Pancreas (tissue), 10 donors: ENCODE data around the gene PRDM4. TPM values are rescaled to one million over a fixed set of nuclear protein-coding genes. Genes with fewer than 3 reads are reported as not detected.
A peak's percentile ranks its signal among the peaks of the same experiment; 100 is the strongest.

ENCODE experiments used
- ATAC-seq, 4 donors: fragments of 200-7000 bp; cut with Tn5 transposase; one replicate each; pipeline versions ENCODE4 v1.8.0 to v1.9.1; 2020; ENCODE audit warnings: mild to moderate bottlenecking in 4 of 4, moderate library complexity in 4 of 4
- DNase-seq, 6 donors: peaks; one replicate each; pipeline ENCODE4 v3.0.0-alpha.2; 2020
- FAIRE-seq: peaks from 2 replicates; lab custom pipeline; 2012; peaks lifted over from hg19 to GRCh38; lab: Jason Lieb, UNC
- H3K27ac ChIP-seq, 4 donors: fragments of 200-600 bp; sonication (generic); 1 replicate in 3 of 4; 2 replicates in 1 of 4; pipeline versions ENCODE4 v1.5.0 to v1.8.0; 2020
- H3K27me3 ChIP-seq, 4 donors: fragments of 200-600 bp; one replicate each; pipeline ENCODE4 v1.8.0; 2021
- H3K36me3 ChIP-seq, 3 donors: fragments of 200-600 bp; sonication (generic) in 1 of 3; one replicate each; pipeline versions ENCODE4 v1.5.0 to v1.8.0; 2020 to 2021
- H3K4me1 ChIP-seq, 3 donors: fragments of 200-600 bp; one replicate each; pipeline ENCODE4 v1.8.0; 2021
- H3K4me3 ChIP-seq, 4 donors: fragments of 200-600 bp; sonication (generic) in 2 of 4; one replicate each; pipeline versions ENCODE4 v1.5.0 to v1.8.0; 2020 to 2021
- H3K9me3 ChIP-seq, 4 donors: fragments of 200-600 bp; one replicate each; pipeline ENCODE4 v1.8.0; 2021
- CTCF ChIP-seq, 4 donors: fragments of 200-600 bp; sonication (generic) in 3 of 4; IDR thresholded peaks; one replicate each; pipeline versions ENCODE4 v1.5.0 to v1.8.0; 2021; ENCODE audit warnings: antibody characterized with exemption in 4 of 4
- WGBS, 2 donors: extraction: QIAGEN DNeasy Blood & Tissue Kit; methylation state at CpG; one replicate each; pipeline ENCODE4 v1.1.7; 2013; 5-methylcytosine and 5-hydroxymethylcytosine counted together
- intact Hi-C, 3 donors: fragments of 100-400 bp; cut with DNase I; formaldehyde crosslinking; loops; one replicate each; pipeline versions ENCODE4 v1.11.1 to v1.14.2; 2022
- polyA plus RNA-seq, 2 donors: library from polyadenylated mRNA; stranded (reverse); fragments of 200-250 nt; gene quantifications; one replicate each; pipeline ENCODE4 v1.2.3, GENCODE V29; 2013
- total RNA-seq, 6 donors: library from RNA; stranded (reverse); fragmentation: NEBNext Ultra II Directional in 4 of 6; extraction: Animal tissue kit (Norgen Biotek cat#: 25700) in 4 of 6; gene quantifications; one replicate each; pipeline versions ENCODE4 v1.2.1 to v1.2.4, GENCODE V29; 2021 to 2023
- donor health status: healthy with polysubstance abuse.
- donor health status: DM: no; HTN: no; CAD: no; lungs with moderate emphysema.
- donor health status: DM: no; HTN: no; CAD: no.
- donor health status: control.
- donor health status: control.
- donor health status: Bipolar disorder and iron deficiency.
- donor health status: DM: yes; HTN: yes; CAD: no.
- donor health status: DM: no; HTN: no; CAD: no.
- donor health status: DM: no; HTN: no; CAD: no.
- donor health status: DM: yes; HTN: yes; CAD: no.

The PRDM4 gene
- total and polyA plus RNA-seq, 8 donors: 7.0 to 17.8 (median 11.2) TPM

GRCh38 chr12:107788281-107788680 lies 27.3 kb upstream of the PRDM4 start:
- Histone ChIP-seq H3K9me3 (no peaks in the 10 kb centered on the region), H3K4me3 (no peak overlapping the region), H3K36me3 (no peaks in the 10 kb centered on the region), H3K27ac (no peak overlapping the region), H3K4me1 (no peaks in the 10 kb centered on the region), H3K27me3 (no peaks in the 10 kb centered on the region)
- intact Hi-C loops: no loop called here
- WGBS, 2 donors: 69 to 73% methylated on average over 2 of the region's 2 CpGs
- ATAC-seq (no peak), DNase-seq (no peak), FAIRE-seq (no peak)
- TF ChIP-seq CTCF (IDR thresholded peaks at IDR 0.05): no peak

- no peaks in the 10 kb centered on the region for H3K36me3 ChIP-seq
- no peak for TF ChIP-seq CTCF (IDR thresholded peaks at IDR 0.05)
- no peaks in the 10 kb centered on the region for H3K27me3 ChIP-seq
- ATAC-seq: no peak
- H3K27ac ChIP-seq: no peak overlapping the region
- FAIRE-seq: no peak
- H3K9me3 ChIP-seq: no peaks in the 10 kb centered on the region
- no peaks in the 10 kb centered on the region for H3K4me1 ChIP-seq
- DNase-seq: no peak
- WGBS, 2 donors: 71 to 86% methylated on average over 6 of the region's 6 CpGs
- intact Hi-C loops: no loop called here
- H3K4me3 ChIP-seq: no peak overlapping the region
These were observed 22.8 kb upstream of the PRDM4 start for GRCh38 chr12:107783406-107784376.

GRCh38 chr12:107782067-107782466 lies 21.1 kb upstream of the PRDM4 start:
- Histone ChIP-seq H3K36me3 (no peaks in the 10 kb centered on the region), H3K4me1 (no peaks in the 10 kb centered on the region), H3K9me3 (no peaks in the 10 kb centered on the region), H3K27ac (no peak overlapping the region), H3K4me3 (no peak overlapping the region), H3K27me3 (no peaks in the 10 kb centered on the region)
- FAIRE-seq (no peak), DNase-seq (no peak), ATAC-seq (no peak)
- no peak for TF ChIP-seq CTCF (IDR thresholded peaks at IDR 0.05)
- intact Hi-C loops: no loop called here
- WGBS, 2 donors: 45 to 57% methylated on average over 2 of the region's 2 CpGs

- WGBS, 2 donors: 47 to 86% methylated on average over 1 of the region's 1 CpG
- no peak overlapping the region for H3K4me3 ChIP-seq
- intact Hi-C loops: no loop called here
- ATAC-seq: peak in 1 of 4 donors; percentile 59
- no peak overlapping the region for H3K27ac ChIP-seq
- H3K9me3 ChIP-seq: no peaks in the 10 kb centered on the region
- H3K27me3 ChIP-seq: peaks cover 0 to 13% (median 0%) of the 10 kb centered on the region in 4 donors
- no peak for DNase-seq
- H3K36me3 ChIP-seq: no peaks in the 10 kb centered on the region
- TF ChIP-seq CTCF (IDR thresholded peaks at IDR 0.05): no peak
- FAIRE-seq: no peak
- H3K4me1 ChIP-seq: no peaks in the 10 kb centered on the region
These were observed 19.4 kb upstream of the PRDM4 start for GRCh38 chr12:107780298-107780697.
